Activated T-helper 17 cell treated with anti-CD3 and anti-CD28 coated beads, Interleukin-2, amount 50 U/mL, for 72 hours (primary cell): ENCODE measurements around the gene LYRM9. TPM values are rescaled to one million over a fixed set of nuclear protein-coding genes. Genes with fewer than 3 reads are reported as not detected.

Source experiments
- total RNA-seq, 2 donors: library from RNA; stranded (reverse); gene quantifications; one replicate each; pipeline ENCODE4 v1.2.3, GENCODE V29; 2022

LYRM9 gene
- total RNA-seq, 2 donors from 2014 or later = 1.4 to 2.0 TPM

Other genes starting within 250 kb of the LYRM9 start
- not detected for gene NOS2, start 92.8 kb downstream of the LYRM9 start, total RNA-seq
- 10 to 100 TPM in 1 of 2 donors, 1 to 10 TPM in 1; 8.2 to 11.6 TPM for gene NLK, start 149.3 kb upstream of the LYRM9 start, total RNA-seq